ENCODE measurements around the gene F2RL3.
"Not testable (repeated sequence)": the region's sequence is repeated elsewhere in the genome, so short reads cannot be mapped to it uniquely, and the experiment has no call there.

Gene F2RL3

GRCh38 chr19:16888629-16889365, at the start of gene F2RL3:
Gene F2RL3 (plus strand): TSS chr19:16888999. CDS start chr19:16889190, 191 bp downstream.
- DNase-seq (ENCODE audit: low spot score), result peak; percentile 30

GRCh38 chr19:16841391-16841926, 47.3 kb upstream of the F2RL3 start:
- no peak for DNase-seq (ENCODE audit: low spot score)

DNA sequence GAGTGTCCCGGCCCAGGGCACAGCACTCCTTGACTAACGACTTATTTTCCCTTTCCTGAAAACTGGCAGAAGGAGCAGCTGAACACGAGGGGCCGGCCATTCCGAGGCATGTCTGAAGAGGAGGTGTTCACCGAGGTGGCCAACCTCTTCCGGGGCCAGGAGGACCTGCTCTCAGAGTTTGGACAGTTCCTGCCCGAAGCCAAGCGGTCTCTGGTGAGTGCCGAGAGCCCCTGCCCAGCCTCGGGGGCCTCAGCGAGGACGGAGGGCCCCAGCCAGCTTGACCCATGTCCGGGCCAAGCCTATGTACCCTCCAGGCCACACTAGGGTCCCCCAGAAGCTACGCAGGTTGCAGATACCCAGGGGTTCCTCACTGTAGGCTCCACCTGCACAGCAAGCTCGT, 41.9 kb upstream of the F2RL3 start:
- no peak for DNase-seq (ENCODE audit: low spot score)

- DNase-seq (ENCODE audit: low spot score), result no peak
These were observed 41.4 kb upstream of the F2RL3 start for GRCh38 chr19:16847430-16847829.

DNA sequence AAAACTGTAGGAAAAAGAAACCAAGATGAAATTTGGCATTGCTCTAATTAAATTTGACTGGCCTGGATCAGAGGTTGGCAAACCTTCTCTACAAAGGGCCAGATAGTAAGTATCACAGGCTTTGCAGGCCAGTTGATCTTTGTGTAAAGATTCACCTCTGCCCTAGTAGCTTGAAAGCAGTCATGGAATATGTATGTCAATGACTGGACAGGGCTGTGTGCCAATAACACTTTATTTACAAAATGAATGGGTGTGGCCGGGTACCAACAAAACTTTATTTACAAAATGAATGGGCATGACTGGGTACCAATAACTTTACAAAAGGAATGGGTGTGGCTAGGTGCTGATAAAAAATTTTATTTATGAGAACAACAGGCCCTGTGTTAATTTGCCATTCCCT, 39.6 kb upstream of the F2RL3 start:
- DNase-seq (ENCODE audit: low spot score), result no peak

DNA sequence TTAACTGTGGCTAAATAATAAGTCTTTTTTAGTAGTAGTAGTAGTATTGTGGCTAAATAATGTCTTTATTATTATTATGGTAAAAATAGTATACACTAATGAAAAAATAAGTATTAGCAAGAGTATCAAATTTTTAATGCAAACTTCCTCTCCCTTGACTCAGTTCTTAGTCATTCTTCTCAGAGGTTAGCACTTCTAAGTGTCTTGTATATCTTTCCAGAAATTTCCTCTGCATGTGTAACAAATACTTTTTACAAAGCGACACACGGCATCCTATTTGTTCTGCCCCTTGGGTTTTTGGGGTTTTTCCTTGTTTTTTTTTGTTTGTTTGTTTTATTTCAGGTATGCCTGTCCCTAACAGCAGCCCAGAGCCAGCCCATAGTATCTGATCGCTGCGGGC, 38.7 kb upstream of the F2RL3 start:
- DNase-seq (ENCODE audit: low spot score), result no peak

DNA sequence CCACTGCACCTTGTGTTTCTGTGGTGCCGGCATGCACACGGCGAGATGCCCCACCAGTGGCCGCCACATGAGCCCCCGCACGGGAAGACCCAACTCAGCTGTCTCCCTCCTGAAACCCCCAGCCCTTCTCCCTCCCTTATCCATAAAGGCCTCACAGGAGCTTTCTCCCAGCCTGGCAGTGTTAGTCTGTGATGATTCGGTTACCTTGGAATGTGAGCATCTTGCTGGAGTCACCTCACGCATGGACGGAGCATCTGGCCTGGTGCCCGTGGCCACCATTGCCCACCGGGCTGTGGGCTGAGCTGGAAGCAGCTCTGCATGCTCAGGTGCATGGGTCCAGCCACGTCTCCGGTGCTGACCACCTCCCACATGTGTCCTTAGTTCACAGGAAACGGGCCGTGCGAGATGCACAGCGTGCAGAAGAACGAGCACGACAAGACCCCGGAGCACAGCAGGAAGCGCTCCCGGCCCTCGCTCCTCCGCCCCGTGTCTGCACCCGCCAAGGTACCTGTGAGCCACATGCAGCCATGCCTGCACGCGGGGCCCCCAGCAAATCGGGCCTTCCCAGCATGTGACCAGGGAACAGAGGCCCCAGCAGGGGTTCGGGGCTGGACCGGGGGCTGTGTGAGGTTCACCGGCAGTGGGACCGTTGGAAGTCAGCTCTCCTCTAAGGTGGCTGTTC, 37.6 kb upstream of the F2RL3 start:
- no peak for DNase-seq (ENCODE audit: low spot score)

DNA sequence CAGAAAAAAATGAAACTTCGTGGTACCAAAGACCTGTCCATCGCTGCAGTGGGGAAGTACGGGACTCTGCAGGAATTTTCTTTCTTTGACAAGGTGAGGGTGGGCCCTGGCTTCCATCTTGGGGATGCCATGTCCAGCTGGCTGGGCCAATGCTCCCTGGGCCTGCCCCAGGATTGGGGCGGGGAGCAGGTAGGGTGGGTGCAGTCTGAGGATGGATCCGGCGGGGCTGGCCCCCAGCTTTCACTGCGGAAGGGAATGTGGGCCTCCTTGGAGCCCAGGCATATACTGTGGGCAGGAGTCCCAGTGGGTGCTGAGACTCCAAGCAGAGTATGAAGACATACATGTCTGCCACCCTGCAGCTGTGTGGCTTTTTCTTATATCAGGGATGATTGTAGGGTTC, 35.7 kb upstream of the F2RL3 start:
- DNase-seq (ENCODE audit: low spot score), result no peak

- no peak for DNase-seq (ENCODE audit: low spot score)
These were observed 32.7 kb upstream of the F2RL3 start for GRCh38 chr19:16856091-16856490.

- no peak for DNase-seq (ENCODE audit: low spot score)
These were observed 29.2 kb upstream of the F2RL3 start for GRCh38 chr19:16859626-16860025.

- DNase-seq (ENCODE audit: low spot score), result no peak
These were observed 28.7 kb upstream of the F2RL3 start for GRCh38 chr19:16860118-16860517.

DNA sequence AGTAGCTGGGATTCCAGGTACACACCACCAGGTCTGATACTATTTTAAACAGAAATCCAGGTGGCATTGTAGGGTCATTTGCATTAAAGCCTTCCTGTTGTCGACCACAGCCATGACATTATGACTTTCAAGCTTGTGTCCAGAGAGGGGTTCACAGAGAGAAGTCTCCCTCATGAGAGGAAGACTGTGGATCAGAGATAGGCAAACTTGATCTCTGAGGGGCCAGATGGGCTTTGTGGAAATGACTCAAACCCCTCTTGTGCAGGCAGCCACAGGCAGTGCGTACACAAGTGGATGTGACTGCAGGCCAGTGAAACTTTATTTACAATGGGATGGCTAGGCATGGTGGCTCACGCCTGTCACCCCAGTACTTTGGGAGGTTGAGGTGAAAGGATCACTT, 27.8 kb upstream of the F2RL3 start:
- DNase-seq (ENCODE audit: low spot score), result no peak

- no peak for DNase-seq (ENCODE audit: low spot score)
These were observed 27.0 kb upstream of the F2RL3 start for GRCh38 chr19:16861834-16862233.

DNA sequence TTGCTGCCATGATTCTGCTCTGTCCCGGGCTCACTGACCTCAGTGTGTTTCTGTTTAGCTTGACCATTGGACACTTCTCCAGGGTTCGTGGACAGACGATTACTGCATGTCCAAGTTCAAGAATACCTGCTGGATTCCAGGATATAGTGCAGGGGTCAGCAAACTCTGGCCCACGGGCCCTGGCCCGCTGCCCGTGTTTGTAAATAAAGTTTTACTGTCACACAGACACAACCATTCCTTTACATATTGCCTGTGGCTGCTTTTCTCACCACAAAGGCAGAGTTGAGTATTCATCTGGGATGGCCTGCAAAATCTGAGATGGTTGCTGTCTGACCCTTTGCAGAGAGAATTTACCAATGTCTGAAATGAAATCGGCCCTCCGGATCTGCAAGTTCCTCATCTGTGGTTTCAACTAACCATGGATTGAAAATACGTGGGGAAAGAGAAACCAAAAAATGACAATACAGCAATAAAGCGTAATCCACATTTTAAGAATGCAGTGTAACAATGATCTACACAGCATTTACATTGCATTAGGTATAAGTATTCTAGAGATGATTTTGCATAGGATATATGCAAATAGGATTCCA, 25.9 kb upstream of the F2RL3 start:
- no peak for DNase-seq (ENCODE audit: low spot score)

DNA sequence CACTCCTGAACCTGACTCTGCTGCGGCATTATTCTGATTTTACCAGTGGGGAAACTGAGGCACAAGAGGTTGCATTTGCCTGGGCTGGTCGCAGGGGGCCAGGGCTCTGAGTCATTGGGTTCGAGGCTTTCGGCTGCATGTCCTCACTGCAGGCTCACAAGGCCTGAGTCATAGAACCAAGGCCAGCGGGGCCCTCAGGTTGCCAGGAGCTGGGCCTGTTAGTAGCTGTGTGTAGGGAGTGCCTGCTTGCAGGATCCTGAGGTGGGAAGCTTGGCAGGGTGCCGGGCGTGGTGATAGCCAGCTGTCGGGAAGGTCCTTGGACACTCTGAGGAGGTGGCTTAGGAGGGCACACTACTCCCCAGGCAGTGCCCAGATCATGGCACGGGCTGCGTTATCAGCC, 21.6 kb upstream of the F2RL3 start:
- DNase-seq (ENCODE audit: low spot score), result no peak

DNA sequence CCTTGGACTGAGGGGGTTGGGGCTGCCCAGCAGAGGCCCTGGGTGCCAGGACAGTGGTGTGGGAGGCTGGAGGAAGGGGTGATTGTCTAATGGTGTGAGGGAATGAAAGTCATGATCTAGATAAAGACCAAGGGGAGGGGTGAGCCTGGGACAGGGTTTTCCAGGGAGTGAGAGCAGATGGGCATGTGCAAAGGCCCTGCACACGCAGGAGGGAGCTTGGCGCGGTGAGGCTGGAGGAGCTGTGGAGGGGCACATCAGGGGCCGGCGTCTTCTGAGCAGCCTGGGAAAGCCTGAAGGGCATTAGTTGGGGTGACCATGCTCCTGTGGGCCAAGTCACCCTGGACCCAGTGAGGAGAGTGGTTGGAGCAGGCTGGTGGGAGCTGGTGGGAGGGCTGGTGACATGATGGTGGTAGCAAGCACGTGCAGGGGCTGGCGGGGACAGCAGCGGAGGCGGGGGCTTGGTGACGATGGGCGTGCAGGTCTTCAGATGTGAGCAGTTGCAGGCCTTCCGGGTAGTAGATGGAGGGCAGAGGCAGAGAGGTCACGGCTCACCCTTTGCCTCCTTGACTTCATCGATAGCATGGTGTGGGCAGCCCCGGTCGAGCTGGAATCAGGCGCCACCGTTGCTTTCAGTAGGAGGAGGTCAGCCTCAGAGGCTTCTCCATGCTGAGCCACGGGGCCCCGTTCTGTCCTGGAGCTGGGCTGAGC, 20.2 kb upstream of the F2RL3 start:
- no peak for DNase-seq (ENCODE audit: low spot score)

- DNase-seq (ENCODE audit: low spot score), result no peak
These were observed 19.3 kb upstream of the F2RL3 start for GRCh38 chr19:16869331-16869972.

GRCh38 chr19:16871871-16872270, 16.9 kb upstream of the F2RL3 start:
- no peak for DNase-seq (ENCODE audit: low spot score)

DNA sequence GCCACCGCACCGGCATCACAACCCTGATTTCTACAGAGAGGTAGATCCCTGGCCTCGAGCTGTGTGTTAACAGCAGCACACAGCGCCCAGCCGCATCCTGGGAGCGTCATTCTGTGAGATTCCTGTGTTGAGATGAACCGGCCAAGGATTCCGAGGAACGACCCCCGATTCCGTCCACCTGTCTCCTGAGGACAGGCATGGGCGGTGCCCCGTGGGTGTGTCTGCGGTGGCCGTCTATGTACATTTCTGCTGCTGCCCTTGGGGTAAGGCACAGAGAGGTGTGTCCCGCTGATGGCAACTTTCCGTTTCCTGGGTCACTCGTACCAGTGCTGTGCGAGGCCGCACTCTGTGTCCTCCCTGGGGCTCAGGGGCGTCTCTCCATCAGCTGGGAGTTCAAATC, 16.1 kb upstream of the F2RL3 start:
- DNase-seq (ENCODE audit: low spot score), result no peak

DNA sequence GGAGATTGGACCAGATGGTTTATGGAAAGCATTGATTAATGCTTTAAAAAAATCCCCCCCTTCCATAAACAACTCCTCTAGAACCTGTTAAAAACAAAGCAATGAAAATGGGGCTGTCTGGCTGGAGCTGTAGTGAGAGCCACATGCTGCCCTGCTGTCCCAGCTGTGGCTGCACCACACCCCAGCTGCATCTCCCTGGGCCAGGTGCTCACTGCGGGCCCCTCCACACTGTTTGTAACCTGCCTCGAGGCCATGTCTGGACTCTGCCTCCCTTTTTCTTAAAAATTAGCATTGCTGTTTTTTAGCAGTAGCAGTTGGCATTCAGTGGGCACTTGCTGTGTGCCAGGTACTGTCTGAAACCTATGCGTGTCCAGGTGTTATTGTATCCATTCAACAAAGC, 15.2 kb upstream of the F2RL3 start:
- no peak for DNase-seq (ENCODE audit: low spot score)

GRCh38 chr19:16874250-16874977, 14.4 kb upstream of the F2RL3 start:
- DNase-seq (ENCODE audit: low spot score), result no peak

DNA sequence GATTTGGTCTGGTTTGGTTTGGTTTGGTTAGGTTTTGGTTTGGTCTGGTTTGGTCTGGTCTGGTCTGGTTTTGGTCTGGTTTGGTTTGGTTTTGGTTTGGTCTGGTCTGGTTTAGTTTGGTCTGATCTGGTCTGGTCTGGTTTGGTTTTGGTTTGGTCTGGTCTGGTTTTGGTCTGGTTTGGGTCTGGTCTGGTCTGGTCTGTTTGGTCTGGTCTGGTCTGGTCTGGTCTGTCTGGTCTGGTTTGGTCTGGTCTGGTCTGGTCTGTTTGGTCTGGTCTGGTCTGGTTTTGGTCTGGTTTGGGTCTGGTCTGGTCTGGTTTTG, 13.9 kb upstream of the F2RL3 start:
- DNase-seq (ENCODE audit: low spot score), result not testable (repeated sequence)

Measured in NAMALWA (cell line).